Stromal cell of bone marrow (primary cell): ENCODE results near the gene IGSF3.

Experiments used
- DNase-seq: peaks from one replicate; pipeline ENCODE4 v3.0.0-alpha.2; 2012; ENCODE audit warnings: low read depth

IGSF3 gene

DNA sequence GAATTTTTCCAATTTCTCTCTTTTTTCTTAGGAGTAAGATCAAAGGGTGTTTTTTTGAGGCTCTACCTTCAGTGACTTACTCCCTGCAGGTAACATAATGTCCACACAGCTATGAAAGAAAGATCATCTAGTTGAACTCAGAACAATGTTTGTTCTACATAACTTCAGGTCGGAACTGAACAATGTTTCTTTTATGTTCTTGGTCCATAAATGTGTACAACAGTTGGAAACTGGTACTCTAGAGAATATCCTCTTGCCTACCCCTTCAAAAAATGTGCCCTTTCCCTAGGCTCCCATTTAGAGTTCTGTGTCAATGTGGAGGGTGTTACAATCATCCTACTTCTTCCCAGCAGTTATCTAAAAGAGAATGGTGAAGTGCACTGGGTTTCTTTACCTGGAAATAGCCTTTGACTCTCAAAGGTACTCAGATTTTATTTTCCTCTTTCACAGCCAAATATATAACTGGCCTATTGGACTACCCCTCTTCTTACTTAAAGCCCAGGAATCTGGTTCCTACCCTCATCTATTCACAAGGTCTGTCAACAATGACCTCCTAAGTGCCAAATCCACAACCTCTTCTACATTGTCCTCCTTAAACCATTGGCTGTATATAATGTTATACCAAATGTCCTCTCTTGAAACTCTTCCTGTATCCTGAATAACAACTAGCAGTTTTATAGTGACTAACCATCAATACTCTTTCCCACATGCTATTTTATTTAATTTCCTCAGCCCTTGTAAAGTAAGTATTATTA is 139.0 kb downstream of the IGSF3 start:
- no peak for DNase-seq

DNA sequence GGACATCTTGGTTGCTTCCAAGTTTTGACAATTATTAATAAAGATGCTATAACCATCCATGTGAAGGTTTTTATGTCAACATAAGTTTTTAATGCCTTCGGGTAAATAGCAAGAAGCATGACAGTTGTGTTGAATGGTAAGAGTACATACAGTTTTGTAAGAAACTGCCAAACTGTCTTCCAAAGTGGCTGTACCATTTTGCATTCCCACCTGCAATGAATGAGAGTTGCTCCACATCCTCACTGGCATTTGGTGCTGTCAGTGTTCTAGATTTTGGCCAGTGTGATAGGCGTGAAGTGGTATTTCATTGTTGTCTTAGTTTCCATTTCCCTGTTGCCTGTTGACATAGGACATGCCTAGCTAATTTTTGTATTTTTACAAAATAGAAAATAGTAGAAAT is 142.1 kb downstream of the IGSF3 start:
- DNase-seq, result no peak
